Fibroblast of lung (primary cell): ENCODE measurements around the gene TRIM73.
"Not testable (repeated sequence)": the region's sequence is repeated elsewhere in the genome, so short reads cannot be mapped to it uniquely, and the experiment has no call there.

Experiments used
- CTCF ChIP-seq, 2 donors: IDR thresholded peaks in 1 of 2; conservative IDR thresholded peaks in 1 of 2; 1 replicate in 1 of 2; 2 replicates in 1 of 2; pipeline ENCODE4 v1.5.1; 2011 to 2012; ENCODE audit warnings: low read length in 2 of 2, control low read depth in 1 of 2, inconsistent platforms in 1 of 2, low read depth in 1 of 2, mild to moderate bottlenecking in 1 of 2
- EZH2 ChIP-seq: IDR thresholded peaks from 2 replicates; pipeline ENCODE4 v1.5.1; 2012; ENCODE audit warnings: low read length, control low read depth, mild to moderate bottlenecking; ENCODE audit errors: missing control alignments

GRCh38 chr7:75367313-75367712 lies 28.1 kb upstream of the TRIM73 start:
- TF ChIP-seq CTCF (conservative IDR thresholded peaks at IDR 0.05 in 1 of 2, IDR thresholded peaks at IDR 0.05 in 1 of 2; ENCODE audit: low read depth in 1 of 2, low read length in 2 of 2); EZH2: not testable (repeated sequence)
